NB4 (cell line): ENCODE measurements around the gene KPNA3.

ENCODE experiments used
- MAX ChIP-seq: IDR thresholded peaks from 2 replicates; pipeline ENCODE4 v1.6.1; 2011; ENCODE audit warnings: low read depth, low read length
- MYC ChIP-seq: IDR thresholded peaks from 2 replicates; pipeline ENCODE4 v1.6.1; 2011; ENCODE audit warnings: low read depth, low read length
- POLR2A ChIP-seq: IDR thresholded peaks from 2 replicates; pipeline ENCODE4 v1.6.1; 2011; ENCODE audit warnings: mild to moderate bottlenecking; ENCODE audit not compliant: insufficient read length; ENCODE audit errors: extremely low read depth
- TF ChIP-seq, protein P1 (sequence below): IDR thresholded peaks from one replicate; pipeline ENCODE4 v1.5.1; 2012; ENCODE audit warnings: low read depth, low read length

GRCh38 chr13:49840675-49841074, 48.2 kb upstream of the KPNA3 start:
- no peak for TF ChIP-seq POLR2A
- TF ChIP-seq, protein P1, sequence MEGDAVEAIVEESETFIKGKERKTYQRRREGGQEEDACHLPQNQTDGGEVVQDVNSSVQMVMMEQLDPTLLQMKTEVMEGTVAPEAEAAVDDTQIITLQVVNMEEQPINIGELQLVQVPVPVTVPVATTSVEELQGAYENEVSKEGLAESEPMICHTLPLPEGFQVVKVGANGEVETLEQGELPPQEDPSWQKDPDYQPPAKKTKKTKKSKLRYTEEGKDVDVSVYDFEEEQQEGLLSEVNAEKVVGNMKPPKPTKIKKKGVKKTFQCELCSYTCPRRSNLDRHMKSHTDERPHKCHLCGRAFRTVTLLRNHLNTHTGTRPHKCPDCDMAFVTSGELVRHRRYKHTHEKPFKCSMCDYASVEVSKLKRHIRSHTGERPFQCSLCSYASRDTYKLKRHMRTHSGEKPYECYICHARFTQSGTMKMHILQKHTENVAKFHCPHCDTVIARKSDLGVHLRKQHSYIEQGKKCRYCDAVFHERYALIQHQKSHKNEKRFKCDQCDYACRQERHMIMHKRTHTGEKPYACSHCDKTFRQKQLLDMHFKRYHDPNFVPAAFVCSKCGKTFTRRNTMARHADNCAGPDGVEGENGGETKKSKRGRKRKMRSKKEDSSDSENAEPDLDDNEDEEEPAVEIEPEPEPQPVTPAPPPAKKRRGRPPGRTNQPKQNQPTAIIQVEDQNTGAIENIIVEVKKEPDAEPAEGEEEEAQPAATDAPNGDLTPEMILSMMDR = no peak
- no peak for TF ChIP-seq MYC
- TF ChIP-seq MAX = no peak
